Gastroesophageal sphincter (tissue), 3 donors: Measurements from ENCODE around the gene ST8SIA4.

Source experiments
- CTCF ChIP-seq, 4 experiments: fragments of 200-600 bp in 2 of 4; fragments of 450-650 bp in 2 of 4; sonication (generic) in 1 of 4; IDR thresholded peaks; one replicate each; pipeline ENCODE4 v1.5.1; 2017 to 2019; ENCODE audit warnings: antibody characterized with exemption in 4 of 4, mild to moderate bottlenecking in 2 of 4, moderate library complexity in 2 of 4
- EP300 ChIP-seq: sonication (generic); formaldehyde crosslinking; IDR thresholded peaks from one replicate; pipeline ENCODE4 v1.6.1; 2017; ENCODE audit warnings: antibody characterized with exemption, mild to moderate bottlenecking
- POLR2A ChIP-seq, 2 donors: fragments of 450-650 bp; IDR thresholded peaks; one replicate each; pipeline ENCODE4 v1.6.1; 2017; ENCODE audit warnings: antibody characterized with exemption in 2 of 2, mild to moderate bottlenecking in 2 of 2, moderate library complexity in 1 of 2
- POLR2AphosphoS5 ChIP-seq: sonication (generic); formaldehyde crosslinking; IDR thresholded peaks from one replicate; pipeline ENCODE4 v1.6.1; 2017; ENCODE audit warnings: antibody characterized with exemption

- TF ChIP-seq CTCF (IDR thresholded peaks at IDR 0.05): no peak
- no peak for TF ChIP-seq POLR2A (IDR thresholded peaks at IDR 0.05)
- no peak for TF ChIP-seq EP300
- no peak for TF ChIP-seq POLR2AphosphoS5
Measured at GRCh38 chr5:100779669-100780375, 123.3 kb downstream of the ST8SIA4 start.
